ENCODE data around the gene FGF14. TPM values are rescaled to one million over a fixed set of nuclear protein-coding genes. Genes with fewer than 3 reads are reported as not detected.

The FGF14 gene
- total and polyA plus RNA-seq, 2 experiments from 2014 or later: 0.03 TPM; not detected in 1

DNA sequence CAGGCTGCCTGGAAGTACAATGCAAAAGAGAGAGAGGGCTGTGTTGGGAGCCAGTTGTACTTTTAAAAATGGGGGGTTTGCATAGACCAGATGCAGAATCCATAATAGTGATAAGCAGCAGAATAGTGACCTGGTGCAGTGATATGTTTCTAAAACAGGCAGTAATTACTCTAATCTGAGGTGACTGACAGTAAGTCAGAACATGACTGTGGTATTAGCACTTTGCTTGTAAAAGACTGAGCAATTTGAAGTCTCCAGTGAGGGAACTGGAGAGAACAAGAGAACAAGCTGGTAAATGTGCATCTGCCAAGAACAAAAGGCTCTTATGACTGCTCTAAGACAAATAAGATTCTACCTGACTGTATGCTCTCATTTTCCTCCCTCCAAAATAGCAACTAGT lies 565.9 kb downstream of the FGF14 start:
- Histone ChIP-seq H3K79me2 (replicated peaks; ENCODE audit: insufficient read depth) (no peaks in the 10 kb centered on the region), H4K20me1 (replicated peaks; ENCODE audit: insufficient read depth) (no peaks in the 10 kb centered on the region), H3K4me1 (ENCODE audit: insufficient read depth) (no peaks in the 10 kb centered on the region), H2AFZ (no peak overlapping the region; the same call in 1 of the 2 replicates), H3K9me2 (ENCODE audit: insufficient read depth) (no peaks in the 10 kb centered on the region), H3K4me2 (no peak overlapping the region), H3K27me3 (ENCODE audit: insufficient read depth) (no peaks in the 10 kb centered on the region), H3K4me3 (no peak overlapping the region), H3K27ac (ENCODE audit: low read depth) (no peak overlapping the region), H3K36me3 (ENCODE audit: insufficient read depth) (no peaks in the 10 kb centered on the region), H3F3A (replicated peaks; ENCODE audit: low read depth) (no peaks in the 10 kb centered on the region)
- no peak for TF ChIP-seq STAT1 (IDR thresholded peaks at IDR 0.05; ENCODE audit: unreplicated experiment)
- TF ChIP-seq EZH2 (IDR thresholded peaks at IDR 0.05; ENCODE audit: low read depth, unreplicated experiment): no peak
- TF ChIP-seq JUNB (IDR thresholded peaks at IDR 0.05; ENCODE audit: unreplicated experiment): no peak
- TF ChIP-seq CTCF (conservative IDR thresholded peaks at IDR 0.05; ENCODE audit: low read depth in 2 of 2): no peak
- no peak for TF ChIP-seq EZH2phosphoT487 (IDR thresholded peaks at IDR 0.05; ENCODE audit: unreplicated experiment)
- TF ChIP-seq NANOG (IDR thresholded peaks at IDR 0.05; ENCODE audit: borderline replicate concordance): no peak
- TF ChIP-seq ZNF114 (CRISPR knock-in tag; IDR thresholded peaks at IDR 0.05): no peak
- no peak for TF ChIP-seq ETS1 (IDR thresholded peaks at IDR 0.05)
- no peak for TF ChIP-seq POLR2AphosphoS5 (IDR thresholded peaks at IDR 0.05; ENCODE audit: low read depth)
- TF ChIP-seq CREB1 (CRISPR knock-in tag; IDR thresholded peaks at IDR 0.05; ENCODE audit: low read depth): no peak
- TF ChIP-seq ZNF462 (CRISPR knock-in tag; IDR thresholded peaks at IDR 0.05): no peak
- Mint-ChIP-seq H3K36me3 (ENCODE audit: low read depth) (peaks cover under 1% of the 10 kb centered on the region), H3K27ac (no peak overlapping the region; the same call in 1 of the 2 replicates), H3K4me1 (no peaks in the 10 kb centered on the region), H3K9me3 (peaks cover under 1% of the 10 kb centered on the region), H3K4me3 (no peak overlapping the region), H3K27me3 (ENCODE audit: insufficient read depth, low read depth, poor library complexity) (peaks cover 3% of the 10 kb centered on the region)
- no peak for ATAC-seq
- no peak for DNase-seq (ENCODE audit: low spot score)

Data from GM23338 (cell line).